Thyroid gland (tissue), 4 donors: Measurements from ENCODE around the gene NME7.

Experiments
- POLR2A ChIP-seq, 2 donors: fragments of 450-650 bp; IDR thresholded peaks; one replicate each; pipeline ENCODE4 v1.6.1; 2017; ENCODE audit warnings: antibody characterized with exemption in 2 of 2, mild to moderate bottlenecking in 2 of 2, moderate library complexity in 1 of 2
- TF ChIP-seq, protein P1 (sequence below), 6 experiments: fragments of 200-600 bp in 3 of 6; fragments of 450-650 bp in 3 of 6; sonication (generic) in 3 of 6; IDR thresholded peaks; one replicate each; pipeline ENCODE4 v1.5.1; 2016 to 2019; ENCODE audit warnings: antibody characterized with exemption in 6 of 6, mild to moderate bottlenecking in 2 of 6, inconsistent platforms in 1 of 6, moderate library complexity in 1 of 6

DNA sequence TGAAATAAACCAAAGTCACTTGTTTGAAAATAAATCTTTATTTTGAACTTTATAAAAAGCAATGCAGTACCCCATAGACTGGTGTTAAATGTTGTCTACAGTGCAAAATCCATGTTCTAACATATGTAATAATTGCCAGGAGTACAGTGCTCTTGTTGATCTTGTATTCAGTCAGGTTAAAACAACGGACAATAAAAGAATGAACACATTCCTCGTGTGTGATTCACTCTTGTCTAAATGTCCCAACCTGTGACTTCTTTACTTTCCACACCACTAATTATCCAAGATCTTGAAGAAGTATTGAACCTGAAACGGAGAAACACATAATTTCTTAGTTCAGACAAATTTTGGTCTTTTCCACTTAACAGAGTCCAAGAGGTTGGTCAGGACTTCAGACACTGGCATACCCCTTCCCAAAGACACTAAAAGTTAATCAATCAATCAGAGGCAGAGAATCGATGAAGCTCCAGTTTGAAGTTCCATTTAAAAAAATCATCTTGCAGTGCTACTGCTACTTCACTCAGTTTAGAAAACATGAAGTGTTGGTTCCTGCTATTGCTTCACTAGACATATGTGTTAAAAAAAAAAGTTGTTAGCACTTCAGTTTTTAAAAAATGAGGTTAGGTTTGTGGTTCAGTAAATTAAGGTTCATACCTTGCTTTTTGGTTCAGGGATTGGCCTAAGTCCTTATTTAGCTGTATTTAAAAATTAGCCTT is 234.9 kb downstream of the NME7 start:
- no peak for TF ChIP-seq POLR2A (IDR thresholded peaks at IDR 0.05)
- TF ChIP-seq, protein P1, sequence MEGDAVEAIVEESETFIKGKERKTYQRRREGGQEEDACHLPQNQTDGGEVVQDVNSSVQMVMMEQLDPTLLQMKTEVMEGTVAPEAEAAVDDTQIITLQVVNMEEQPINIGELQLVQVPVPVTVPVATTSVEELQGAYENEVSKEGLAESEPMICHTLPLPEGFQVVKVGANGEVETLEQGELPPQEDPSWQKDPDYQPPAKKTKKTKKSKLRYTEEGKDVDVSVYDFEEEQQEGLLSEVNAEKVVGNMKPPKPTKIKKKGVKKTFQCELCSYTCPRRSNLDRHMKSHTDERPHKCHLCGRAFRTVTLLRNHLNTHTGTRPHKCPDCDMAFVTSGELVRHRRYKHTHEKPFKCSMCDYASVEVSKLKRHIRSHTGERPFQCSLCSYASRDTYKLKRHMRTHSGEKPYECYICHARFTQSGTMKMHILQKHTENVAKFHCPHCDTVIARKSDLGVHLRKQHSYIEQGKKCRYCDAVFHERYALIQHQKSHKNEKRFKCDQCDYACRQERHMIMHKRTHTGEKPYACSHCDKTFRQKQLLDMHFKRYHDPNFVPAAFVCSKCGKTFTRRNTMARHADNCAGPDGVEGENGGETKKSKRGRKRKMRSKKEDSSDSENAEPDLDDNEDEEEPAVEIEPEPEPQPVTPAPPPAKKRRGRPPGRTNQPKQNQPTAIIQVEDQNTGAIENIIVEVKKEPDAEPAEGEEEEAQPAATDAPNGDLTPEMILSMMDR (IDR thresholded peaks at IDR 0.05), result no peak
